ENCODE data around the gene GATA2. TPM values are rescaled to one million over a fixed set of nuclear protein-coding genes. Genes with fewer than 3 reads are reported as not detected.

GATA2 gene
- total and polyA plus RNA-seq, 2 of the 13 experiments (the other 11 are each of a cell fraction or from before 2014, with no cell fraction given), result 3.5 to 6.2 TPM

DNA sequence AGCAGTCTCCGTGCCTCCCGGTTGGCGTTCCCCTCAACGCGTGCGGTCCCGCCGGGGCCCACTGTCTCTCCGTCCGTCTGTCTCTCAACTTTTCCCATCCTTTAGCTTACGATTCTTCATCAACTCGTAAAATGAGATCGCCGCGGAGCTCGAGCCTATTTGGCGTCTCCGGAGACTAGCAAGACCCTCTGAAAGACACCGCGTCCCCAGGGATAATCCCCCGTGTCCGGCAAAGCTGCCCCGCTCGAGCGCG is 3.4 kb downstream of the GATA2 start (continued):
- TF ChIP-seq ZNF501 (CRISPR knock-in tag; IDR thresholded peaks at IDR 0.05), result no peak
- TF ChIP-seq RXRA (CRISPR knock-in tag; IDR thresholded peaks at IDR 0.05), result no peak
- 0 out of 2 replicates have a peak, but pooled peaks have one; percentile 48 for TF ChIP-seq ZNF333 (CRISPR knock-in tag; IDR thresholded peaks at IDR 0.05; ENCODE audit: borderline replicate concordance)
- TF ChIP-seq ZNF543 (CRISPR knock-in tag; IDR thresholded peaks at IDR 0.05), result peak; percentile 43; the same call in 1 of the 2 replicates
- TF ChIP-seq CCDC6 (CRISPR knock-in tag; IDR thresholded peaks at IDR 0.05), result peak; percentile 72; the same call in 1 of the 2 replicates
- TF ChIP-seq, protein P1, sequence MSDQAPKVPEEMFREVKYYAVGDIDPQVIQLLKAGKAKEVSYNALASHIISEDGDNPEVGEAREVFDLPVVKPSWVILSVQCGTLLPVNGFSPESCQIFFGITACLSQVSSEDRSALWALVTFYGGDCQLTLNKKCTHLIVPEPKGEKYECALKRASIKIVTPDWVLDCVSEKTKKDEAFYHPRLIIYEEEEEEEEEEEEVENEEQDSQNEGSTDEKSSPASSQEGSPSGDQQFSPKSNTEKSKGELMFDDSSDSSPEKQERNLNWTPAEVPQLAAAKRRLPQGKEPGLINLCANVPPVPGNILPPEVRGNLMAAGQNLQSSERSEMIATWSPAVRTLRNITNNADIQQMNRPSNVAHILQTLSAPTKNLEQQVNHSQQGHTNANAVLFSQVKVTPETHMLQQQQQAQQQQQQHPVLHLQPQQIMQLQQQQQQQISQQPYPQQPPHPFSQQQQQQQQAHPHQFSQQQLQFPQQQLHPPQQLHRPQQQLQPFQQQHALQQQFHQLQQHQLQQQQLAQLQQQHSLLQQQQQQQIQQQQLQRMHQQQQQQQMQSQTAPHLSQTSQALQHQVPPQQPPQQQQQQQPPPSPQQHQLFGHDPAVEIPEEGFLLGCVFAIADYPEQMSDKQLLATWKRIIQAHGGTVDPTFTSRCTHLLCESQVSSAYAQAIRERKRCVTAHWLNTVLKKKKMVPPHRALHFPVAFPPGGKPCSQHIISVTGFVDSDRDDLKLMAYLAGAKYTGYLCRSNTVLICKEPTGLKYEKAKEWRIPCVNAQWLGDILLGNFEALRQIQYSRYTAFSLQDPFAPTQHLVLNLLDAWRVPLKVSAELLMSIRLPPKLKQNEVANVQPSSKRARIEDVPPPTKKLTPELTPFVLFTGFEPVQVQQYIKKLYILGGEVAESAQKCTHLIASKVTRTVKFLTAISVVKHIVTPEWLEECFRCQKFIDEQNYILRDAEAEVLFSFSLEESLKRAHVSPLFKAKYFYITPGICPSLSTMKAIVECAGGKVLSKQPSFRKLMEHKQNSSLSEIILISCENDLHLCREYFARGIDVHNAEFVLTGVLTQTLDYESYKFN (CRISPR knock-in tag; conservative IDR thresholded peaks at IDR 0.05), result 0 out of 2 replicates have a peak, but pooled peaks have one; percentile 21
- TF ChIP-seq MIER2 (CRISPR knock-in tag; IDR thresholded peaks at IDR 0.05), result no peak
- TF ChIP-seq HCFC1 (IDR thresholded peaks at IDR 0.05; ENCODE audit: low read depth, low read length), result no peak
- TF ChIP-seq, protein P2, sequence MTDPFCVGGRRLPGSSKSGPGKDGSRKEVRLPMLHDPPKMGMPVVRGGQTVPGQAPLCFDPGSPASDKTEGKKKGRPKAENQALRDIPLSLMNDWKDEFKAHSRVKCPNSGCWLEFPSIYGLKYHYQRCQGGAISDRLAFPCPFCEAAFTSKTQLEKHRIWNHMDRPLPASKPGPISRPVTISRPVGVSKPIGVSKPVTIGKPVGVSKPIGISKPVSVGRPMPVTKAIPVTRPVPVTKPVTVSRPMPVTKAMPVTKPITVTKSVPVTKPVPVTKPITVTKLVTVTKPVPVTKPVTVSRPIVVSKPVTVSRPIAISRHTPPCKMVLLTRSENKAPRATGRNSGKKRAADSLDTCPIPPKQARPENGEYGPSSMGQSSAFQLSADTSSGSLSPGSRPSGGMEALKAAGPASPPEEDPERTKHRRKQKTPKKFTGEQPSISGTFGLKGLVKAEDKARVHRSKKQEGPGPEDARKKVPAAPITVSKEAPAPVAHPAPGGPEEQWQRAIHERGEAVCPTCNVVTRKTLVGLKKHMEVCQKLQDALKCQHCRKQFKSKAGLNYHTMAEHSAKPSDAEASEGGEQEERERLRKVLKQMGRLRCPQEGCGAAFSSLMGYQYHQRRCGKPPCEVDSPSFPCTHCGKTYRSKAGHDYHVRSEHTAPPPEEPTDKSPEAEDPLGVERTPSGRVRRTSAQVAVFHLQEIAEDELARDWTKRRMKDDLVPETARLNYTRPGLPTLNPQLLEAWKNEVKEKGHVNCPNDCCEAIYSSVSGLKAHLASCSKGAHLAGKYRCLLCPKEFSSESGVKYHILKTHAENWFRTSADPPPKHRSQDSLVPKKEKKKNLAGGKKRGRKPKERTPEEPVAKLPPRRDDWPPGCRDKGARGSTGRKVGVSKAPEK (CRISPR knock-in tag; IDR thresholded peaks at IDR 0.05; ENCODE audit: borderline replicate concordance), result no peak
- TF ChIP-seq, protein P3, sequence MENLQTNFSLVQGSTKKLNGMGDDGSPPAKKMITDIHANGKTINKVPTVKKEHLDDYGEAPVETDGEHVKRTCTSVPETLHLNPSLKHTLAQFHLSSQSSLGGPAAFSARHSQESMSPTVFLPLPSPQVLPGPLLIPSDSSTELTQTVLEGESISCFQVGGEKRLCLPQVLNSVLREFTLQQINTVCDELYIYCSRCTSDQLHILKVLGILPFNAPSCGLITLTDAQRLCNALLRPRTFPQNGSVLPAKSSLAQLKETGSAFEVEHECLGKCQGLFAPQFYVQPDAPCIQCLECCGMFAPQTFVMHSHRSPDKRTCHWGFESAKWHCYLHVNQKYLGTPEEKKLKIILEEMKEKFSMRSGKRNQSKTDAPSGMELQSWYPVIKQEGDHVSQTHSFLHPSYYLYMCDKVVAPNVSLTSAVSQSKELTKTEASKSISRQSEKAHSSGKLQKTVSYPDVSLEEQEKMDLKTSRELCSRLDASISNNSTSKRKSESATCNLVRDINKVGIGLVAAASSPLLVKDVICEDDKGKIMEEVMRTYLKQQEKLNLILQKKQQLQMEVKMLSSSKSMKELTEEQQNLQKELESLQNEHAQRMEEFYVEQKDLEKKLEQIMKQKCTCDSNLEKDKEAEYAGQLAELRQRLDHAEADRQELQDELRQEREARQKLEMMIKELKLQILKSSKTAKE (CRISPR knock-in tag; IDR thresholded peaks at IDR 0.05; ENCODE audit: borderline replicate concordance), result no peak
- 0 out of 2 replicates have a peak, but pooled peaks have one; percentile 24 for TF ChIP-seq SRY (CRISPR knock-in tag; IDR thresholded peaks at IDR 0.05)
- no peak for TF ChIP-seq ZNF724P (CRISPR knock-in tag; IDR thresholded peaks at IDR 0.05; ENCODE audit: borderline replicate concordance)
- TF ChIP-seq NCOA2 (CRISPR knock-in tag; IDR thresholded peaks at IDR 0.05), result no peak
- TF ChIP-seq, protein P4, sequence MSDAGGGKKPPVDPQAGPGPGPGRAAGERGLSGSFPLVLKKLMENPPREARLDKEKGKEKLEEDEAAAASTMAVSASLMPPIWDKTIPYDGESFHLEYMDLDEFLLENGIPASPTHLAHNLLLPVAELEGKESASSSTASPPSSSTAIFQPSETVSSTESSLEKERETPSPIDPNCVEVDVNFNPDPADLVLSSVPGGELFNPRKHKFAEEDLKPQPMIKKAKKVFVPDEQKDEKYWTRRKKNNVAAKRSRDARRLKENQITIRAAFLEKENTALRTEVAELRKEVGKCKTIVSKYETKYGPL (CRISPR knock-in tag; IDR thresholded peaks at IDR 0.05), result no peak
- no peak for TF ChIP-seq PHB2 (IDR thresholded peaks at IDR 0.05; ENCODE audit: partially characterized antibody)
- TF ChIP-seq, protein P5, sequence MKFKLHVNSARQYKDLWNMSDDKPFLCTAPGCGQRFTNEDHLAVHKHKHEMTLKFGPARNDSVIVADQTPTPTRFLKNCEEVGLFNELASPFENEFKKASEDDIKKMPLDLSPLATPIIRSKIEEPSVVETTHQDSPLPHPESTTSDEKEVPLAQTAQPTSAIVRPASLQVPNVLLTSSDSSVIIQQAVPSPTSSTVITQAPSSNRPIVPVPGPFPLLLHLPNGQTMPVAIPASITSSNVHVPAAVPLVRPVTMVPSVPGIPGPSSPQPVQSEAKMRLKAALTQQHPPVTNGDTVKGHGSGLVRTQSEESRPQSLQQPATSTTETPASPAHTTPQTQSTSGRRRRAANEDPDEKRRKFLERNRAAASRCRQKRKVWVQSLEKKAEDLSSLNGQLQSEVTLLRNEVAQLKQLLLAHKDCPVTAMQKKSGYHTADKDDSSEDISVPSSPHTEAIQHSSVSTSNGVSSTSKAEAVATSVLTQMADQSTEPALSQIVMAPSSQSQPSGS (CRISPR knock-in tag; IDR thresholded peaks at IDR 0.05), result 0 out of 2 replicates have a peak, but pooled peaks have one; percentile 12
- no peak for TF ChIP-seq RNF2 (conservative IDR thresholded peaks at IDR 0.05; ENCODE audit: low read depth)
- no peak for TF ChIP-seq SMYD3 (CRISPR knock-in tag; IDR thresholded peaks at IDR 0.05)
- TF ChIP-seq, protein P6, sequence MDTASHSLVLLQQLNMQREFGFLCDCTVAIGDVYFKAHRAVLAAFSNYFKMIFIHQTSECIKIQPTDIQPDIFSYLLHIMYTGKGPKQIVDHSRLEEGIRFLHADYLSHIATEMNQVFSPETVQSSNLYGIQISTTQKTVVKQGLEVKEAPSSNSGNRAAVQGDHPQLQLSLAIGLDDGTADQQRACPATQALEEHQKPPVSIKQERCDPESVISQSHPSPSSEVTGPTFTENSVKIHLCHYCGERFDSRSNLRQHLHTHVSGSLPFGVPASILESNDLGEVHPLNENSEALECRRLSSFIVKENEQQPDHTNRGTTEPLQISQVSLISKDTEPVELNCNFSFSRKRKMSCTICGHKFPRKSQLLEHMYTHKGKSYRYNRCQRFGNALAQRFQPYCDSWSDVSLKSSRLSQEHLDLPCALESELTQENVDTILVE (CRISPR knock-in tag; IDR thresholded peaks at IDR 0.05), result no peak
- no peak for TF ChIP-seq SIX4 (CRISPR knock-in tag; IDR thresholded peaks at IDR 0.05)
